IMR-90 (cell line): ENCODE data around the gene FAM76B. TPM values are rescaled to one million over a fixed set of nuclear protein-coding genes. Genes with fewer than 3 reads are reported as not detected.

ENCODE experiments used
- ATAC-seq: fragments of 200-7000 bp; cut with Tn5 transposase; 2 replicates; pipeline ENCODE4 v1.9.1; 2020; ENCODE audit warnings: low read depth, mild to moderate bottlenecking, moderate library complexity
- BruUV-seq: library from RNA; stranded (reverse); fragments of 400-500 nt; replicated peaks from 2 replicates; lab custom pipeline; 2021; lab: Mats Ljungman, UMichigan
- CTCF ChIA-PET: fragments of 300-600 bp; formaldehyde crosslinking; extraction: SDS; loops from one replicate; lab custom pipeline; 2021; ENCODE audit warnings: antibody characterized with exemption; lab: Yijun Ruan, JAX
- POLR2A ChIA-PET: fragments of 300-600 bp; sonication (Branson Sonifier 250); formaldehyde crosslinking; loops from one replicate; lab custom pipeline; 2022; ENCODE audit warnings: antibody characterized with exemption; ENCODE audit not compliant: unreplicated experiment; lab: Charles Lee
- DNase-seq: peaks from one replicate; pipeline ENCODE4 v3.0.0; 2013
- H2AFZ ChIP-seq: replicated peaks from 2 replicates; pipeline ENCODE3; 2013; ENCODE audit warnings: low read length, mild to moderate bottlenecking; ENCODE audit not compliant: poor library complexity
- H2AK5ac ChIP-seq: 2 replicates; pipeline ENCODE4 v1.6.1; 2013; ENCODE audit warnings: low read depth, low read length, inconsistent platforms
- H2AK9ac ChIP-seq: replicated peaks from 2 replicates; pipeline ENCODE3; 2013; ENCODE audit warnings: mild to moderate bottlenecking, low read depth, low read length, moderate library complexity; ENCODE audit not compliant: poor library complexity
- H2BK120ac ChIP-seq: 2 replicates; pipeline ENCODE4 v1.6.1; 2013; ENCODE audit warnings: low read depth, low read length, inconsistent platforms
- H2BK15ac ChIP-seq: 3 replicates; pipeline ENCODE4 v1.6.1; 2013; ENCODE audit warnings: low read depth, low read length, inconsistent platforms
- H2BK20ac ChIP-seq: 2 replicates; pipeline ENCODE4 v1.6.1; 2013; ENCODE audit warnings: low read depth, mild to moderate bottlenecking, inconsistent platforms, low read length, moderate library complexity
- H2BK5ac ChIP-seq: 2 replicates; pipeline ENCODE4 v1.6.1; 2013; ENCODE audit warnings: mild to moderate bottlenecking, low read depth, low read length, inconsistent platforms; ENCODE audit not compliant: poor library complexity, severe bottlenecking
- H3K14ac ChIP-seq: replicated peaks from 2 replicates; pipeline ENCODE4 v1.6.1; 2013; ENCODE audit warnings: low read depth, low read length, inconsistent platforms
- H3K18ac ChIP-seq: 2 replicates; pipeline ENCODE4 v1.6.1; 2013; ENCODE audit warnings: low read depth, low read length, control low read depth
- H3K23ac ChIP-seq: 2 replicates; pipeline ENCODE4 v1.6.1; 2013; ENCODE audit warnings: low read depth, low read length, inconsistent platforms
- H3K27ac ChIP-seq: 2 replicates; pipeline ENCODE4 v1.5.1; 2013; ENCODE audit warnings: mild to moderate bottlenecking, control low read depth, low read length; ENCODE audit not compliant: insufficient read depth
- H3K27me3 ChIP-seq: 2 replicates; pipeline ENCODE4 v1.6.1; 2013; ENCODE audit warnings: low read length; ENCODE audit not compliant: control insufficient read depth, insufficient read depth
- H3K36me3 ChIP-seq: 2 replicates; pipeline ENCODE4 v1.6.1; 2013; ENCODE audit warnings: low read length, mixed read lengths; ENCODE audit not compliant: control insufficient read depth, insufficient read depth
- H3K4ac ChIP-seq: 2 replicates; pipeline ENCODE4 v1.6.1; 2013; ENCODE audit warnings: low read depth, low read length, inconsistent platforms
- H3K4me1 ChIP-seq: 2 replicates; pipeline ENCODE4 v1.6.1; 2013; ENCODE audit warnings: low read length, mixed read lengths; ENCODE audit not compliant: control insufficient read depth, insufficient read depth
- H3K4me2 ChIP-seq: 2 replicates; pipeline ENCODE4 v1.6.1; 2013; ENCODE audit warnings: low read depth, mild to moderate bottlenecking, control low read depth, low read length, moderate library complexity
- H3K4me3 ChIP-seq: 2 replicates; pipeline ENCODE4 v1.5.1; 2013; ENCODE audit warnings: low read depth, mild to moderate bottlenecking, control low read depth, low read length, moderate library complexity; ENCODE audit not compliant: insufficient read depth
- H3K56ac ChIP-seq: 2 replicates; pipeline ENCODE4 v1.6.1; 2013; ENCODE audit warnings: low read length, inconsistent platforms; ENCODE audit not compliant: insufficient read depth; ENCODE audit errors: extremely low read depth
- H3K79me1 ChIP-seq, 2 experiments: 2 replicates each; pipeline ENCODE4 v1.6.1; 2013; ENCODE audit warnings: low read length in 2 of 2, inconsistent platforms in 1 of 2, low read depth in 1 of 2
- H3K9ac ChIP-seq: 2 replicates; pipeline ENCODE4 v1.6.1; 2013; ENCODE audit warnings: low read depth, low read length, control low read depth
- H3K9me1 ChIP-seq: 2 replicates; pipeline ENCODE4 v1.6.1; 2013; ENCODE audit warnings: low read length, inconsistent platforms; ENCODE audit not compliant: insufficient read depth
- H3K9me3 ChIP-seq: 2 replicates; pipeline ENCODE4 v1.6.1; 2013; ENCODE audit warnings: low read length; ENCODE audit not compliant: control insufficient read depth, insufficient read depth
- H4K20me1 ChIP-seq: 2 replicates; pipeline ENCODE4 v1.6.1; 2013; ENCODE audit warnings: low read length, inconsistent platforms; ENCODE audit not compliant: insufficient read depth
- H4K5ac ChIP-seq: 2 replicates; pipeline ENCODE4 v1.6.1; 2013; ENCODE audit warnings: mild to moderate bottlenecking, low read depth, low read length, control low read depth
- H4K8ac ChIP-seq, 2 experiments: 2 replicates each; pipeline ENCODE4 v1.6.1; 2013; ENCODE audit warnings: low read depth in 2 of 2, low read length in 2 of 2, control low read depth in 1 of 2, inconsistent platforms in 1 of 2
- H4K91ac ChIP-seq: 2 replicates; pipeline ENCODE4 v1.6.1; 2013; ENCODE audit warnings: low read depth, low read length, inconsistent platforms; ENCODE audit not compliant: insufficient read depth
- BHLHE40 ChIP-seq: fragments of 150-350 bp; IDR thresholded peaks from 2 replicates; pipeline ENCODE4 v1.6.1; 2016; ENCODE audit warnings: mild to moderate bottlenecking, low read depth, low read length
- CHD1 ChIP-seq: IDR thresholded peaks from 2 replicates; pipeline ENCODE4 v1.6.1; 2012; ENCODE audit warnings: low read depth, low read length, improper control_type of control experiment
- FOS ChIP-seq: fragments of 150-350 bp; IDR thresholded peaks from 2 replicates; pipeline ENCODE4 v1.6.1; 2016; ENCODE audit warnings: low read depth, low read length
- MAFK ChIP-seq: IDR thresholded peaks from 2 replicates; pipeline ENCODE4 v1.6.1; 2012; ENCODE audit warnings: low read depth, low read length, improper control_type of control experiment
- MAZ ChIP-seq: IDR thresholded peaks from 2 replicates; pipeline ENCODE4 v1.6.1; 2012; ENCODE audit warnings: low read depth, mild to moderate bottlenecking, low read length, improper control_type of control experiment, moderate library complexity, borderline replicate concordance
- MXI1 ChIP-seq: IDR thresholded peaks from 2 replicates; pipeline ENCODE4 v1.6.1; 2012; ENCODE audit warnings: low read depth, mild to moderate bottlenecking, low read length, moderate library complexity, borderline replicate concordance
- NFE2L2 ChIP-seq: fragments of 150-350 bp; IDR thresholded peaks from 2 replicates; pipeline ENCODE4 v1.6.1; 2016; ENCODE audit warnings: low read depth, mild to moderate bottlenecking, low read length
- POLR2A ChIP-seq: IDR thresholded peaks from 2 replicates; pipeline ENCODE4 v1.6.1; 2012; ENCODE audit warnings: mild to moderate bottlenecking, low read depth, low read length
- RCOR1 ChIP-seq: IDR thresholded peaks from 2 replicates; pipeline ENCODE4 v1.6.1; 2012; ENCODE audit warnings: mild to moderate bottlenecking, low read length, improper control_type of control experiment; ENCODE audit not compliant: insufficient replicate concordance
- RFX5 ChIP-seq: IDR thresholded peaks from 2 replicates; pipeline ENCODE4 v1.8.0; 2012; ENCODE audit warnings: low read depth, mild to moderate bottlenecking, low read length, moderate library complexity
- SMC3 ChIP-seq: fragments of 150-350 bp; IDR thresholded peaks from 2 replicates; pipeline ENCODE4 v1.6.1; 2016; ENCODE audit warnings: low read depth, mild to moderate bottlenecking, antibody characterized with exemption, low read length, moderate library complexity
- WGBS, 2 experiments: methylation state at CpG; one replicate each; pipeline versions ENCODE4 v1.1.5 to v1.1.7; 2013; ENCODE audit warnings: missing lambda C conversion rate in 2 of 2; ENCODE audit not compliant: insufficient read length in 1 of 2; ENCODE audit errors: extremely low coverage in 2 of 2; 5-methylcytosine and 5-hydroxymethylcytosine counted together
- dilution Hi-C: fragments of 300-500 bp; cut with HindIII; formaldehyde crosslinking; loops from one replicate; pipeline ENCODE4 v1.14.3; 2018; ENCODE audit warnings: low sequenced_read_pairs; ENCODE audit not compliant: unreplicated experiment
- in situ Hi-C: fragments of 300-500 bp; cut with MboI; formaldehyde crosslinking; loops from 3 replicates; pipeline ENCODE4 v1.14.3; 2019; ENCODE audit warnings: low sequenced_read_pairs, inconsistent platforms, mixed read lengths
- intact Hi-C: fragments of 100-400 bp; cut with micrococcal nuclease; formaldehyde crosslinking; loops from 2 replicates; pipeline ENCODE4 v1.10.0; 2022
- polyA plus RNA-seq, 3 experiments: library from polyadenylated mRNA; depleted of rRNA; stranded (reverse); fragments of >200 nt; gene quantifications; 2 replicates each; pipeline ENCODE4 v1.2.3, GENCODE V29; 2012; ENCODE audit warnings: low replicate concordance in 1 of 3
- total RNA-seq: library from RNA; depleted of rRNA; stranded (reverse); fragments of >200 nt; gene quantifications from 2 replicates; pipeline ENCODE4 v1.2.3, GENCODE V29; 2012
- TF ChIP-seq, protein P1 (sequence below): conservative IDR thresholded peaks from 2 replicates; pipeline ENCODE4 v1.5.1; 2012; ENCODE audit warnings: mild to moderate bottlenecking, low read depth, low read length, improper control_type of control experiment
- TF ChIP-seq, protein P2 (sequence below): fragments of 150-350 bp; IDR thresholded peaks from 2 replicates; pipeline ENCODE4 v1.6.1; 2017; ENCODE audit warnings: mild to moderate bottlenecking, antibody characterized with exemption, low read length, low read depth
- TF ChIP-seq, protein P3 (sequence below): fragments of 150-350 bp; IDR thresholded peaks from 2 replicates; pipeline ENCODE4 v1.6.1; 2016; ENCODE audit warnings: low read depth, mild to moderate bottlenecking, low read length, moderate library complexity, borderline replicate concordance

The FAM76B gene
- total and polyA plus RNA-seq, 2 of the 4 experiments (the other 2 are of a cell fraction), result 12.7 to 14.3 TPM

DNA sequence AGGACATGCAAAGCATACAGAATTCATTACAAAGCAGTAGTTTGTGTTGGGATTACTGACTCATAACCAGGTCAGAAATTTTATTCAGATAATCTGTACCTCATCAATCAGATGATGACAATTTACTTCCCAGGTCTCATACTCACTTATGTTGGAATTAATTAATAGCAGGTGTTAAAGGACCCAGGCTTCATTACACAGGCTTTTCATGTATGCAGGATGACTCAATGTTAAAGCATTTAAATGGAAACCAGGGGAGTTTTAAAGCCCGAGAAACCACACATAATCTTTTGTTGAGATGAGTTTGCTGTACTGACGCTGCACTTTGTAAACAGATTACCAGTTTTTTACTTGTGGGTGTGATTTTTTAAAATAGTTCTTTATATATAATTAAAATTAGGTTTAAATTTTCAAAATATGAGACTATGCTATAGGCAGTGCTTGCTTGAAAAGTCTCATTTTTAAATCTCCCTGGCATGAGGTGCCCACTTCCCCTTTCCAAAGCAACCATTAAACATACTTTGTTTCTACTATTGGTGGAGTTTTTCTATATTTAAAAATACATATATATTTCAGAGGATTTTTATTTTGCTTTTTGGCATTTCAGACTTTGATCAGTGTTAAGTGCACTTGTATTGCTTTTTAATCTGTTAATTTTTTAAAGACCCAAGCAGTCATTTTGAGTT, 41.8 kb upstream of the FAM76B start:
- CTCF ChIA-PET, result no interaction called here
- dilution Hi-C loops (no loop called here), intact Hi-C loops (loop anchor here (5.0 kb wide), 1 partner anchor 406 kb away; no protein-coding TSS in a partner anchor), in situ Hi-C loops (no loop called here)
- H3K18ac ChIP-seq, result peak overlapping the region; percentile 79; the same call in 1 of the 2 replicates
- peaks cover 6% of the 10 kb centered on the region for H3K9me1 ChIP-seq
- peak overlapping the region; percentile 88 for H2BK5ac ChIP-seq
- H3K4me1 ChIP-seq, result peaks cover 16% of the 10 kb centered on the region
- peak overlapping the region; percentile 61; the same call in 1 of the 2 replicates for H3K4me2 ChIP-seq
- H2BK120ac ChIP-seq, result no peak overlapping the region
- no peak overlapping the region for H3K27ac ChIP-seq
- H3K14ac ChIP-seq, result no peak overlapping the region
- no peak overlapping the region for H2AK5ac ChIP-seq
- H3K9ac ChIP-seq, result no peak overlapping the region
- no peak overlapping the region; the same call in 1 of the 2 replicates for H4K5ac ChIP-seq
- no peak overlapping the region for H2AFZ ChIP-seq
- no peak overlapping the region; a peak in 1 of 4 replicates for H4K8ac ChIP-seq
- no peak overlapping the region for H3K23ac ChIP-seq
- peak; percentile 40; the same call in 1 of the 2 replicates for ATAC-seq
- POLR2A ChIA-PET, result no interaction called here
- no peaks in the 10 kb centered on the region for H3K27me3 ChIP-seq
- H3K56ac ChIP-seq, result no peak overlapping the region
- no peak overlapping the region for H3K4me3 ChIP-seq
- H2AK9ac ChIP-seq, result no peak overlapping the region
- no CpG with 5 or more reads among the region's 2 CpGs for WGBS, 2 experiments
- no peak overlapping the region for H2BK20ac ChIP-seq
- peaks cover 11% of the 10 kb centered on the region for H3K36me3 ChIP-seq
- H3K9me3 ChIP-seq, result no peaks in the 10 kb centered on the region
- peak; percentile 96 for DNase-seq
- BruUV-seq, result TSS peak; percentile 67
- peaks cover 2 to 7% of the 10 kb centered on the region in 2 experiments; a peak in 1 of 4 replicates for H3K79me1 ChIP-seq
- no peak overlapping the region for H4K91ac ChIP-seq
- peaks cover 3% of the 10 kb centered on the region; the same call in 1 of the 2 replicates for H4K20me1 ChIP-seq
- H3K4ac ChIP-seq, result no peak overlapping the region
- no peak overlapping the region for H2BK15ac ChIP-seq
- TF ChIP-seq CHD1 (no peak), SMC3 (no peak), RCOR1 (no peak), RFX5 (no peak), BHLHE40 (peak; percentile 10; the same call in 1 of the 2 replicates), NFE2L2 (peak; percentile 30; the same call in 1 of the 2 replicates), FOS (peak; percentile 85), MAFK (peak; percentile 53; the same call in 1 of the 2 replicates), POLR2A (no peak), MXI1 (no peak), MAZ (no peak)
- TF ChIP-seq, protein P1, sequence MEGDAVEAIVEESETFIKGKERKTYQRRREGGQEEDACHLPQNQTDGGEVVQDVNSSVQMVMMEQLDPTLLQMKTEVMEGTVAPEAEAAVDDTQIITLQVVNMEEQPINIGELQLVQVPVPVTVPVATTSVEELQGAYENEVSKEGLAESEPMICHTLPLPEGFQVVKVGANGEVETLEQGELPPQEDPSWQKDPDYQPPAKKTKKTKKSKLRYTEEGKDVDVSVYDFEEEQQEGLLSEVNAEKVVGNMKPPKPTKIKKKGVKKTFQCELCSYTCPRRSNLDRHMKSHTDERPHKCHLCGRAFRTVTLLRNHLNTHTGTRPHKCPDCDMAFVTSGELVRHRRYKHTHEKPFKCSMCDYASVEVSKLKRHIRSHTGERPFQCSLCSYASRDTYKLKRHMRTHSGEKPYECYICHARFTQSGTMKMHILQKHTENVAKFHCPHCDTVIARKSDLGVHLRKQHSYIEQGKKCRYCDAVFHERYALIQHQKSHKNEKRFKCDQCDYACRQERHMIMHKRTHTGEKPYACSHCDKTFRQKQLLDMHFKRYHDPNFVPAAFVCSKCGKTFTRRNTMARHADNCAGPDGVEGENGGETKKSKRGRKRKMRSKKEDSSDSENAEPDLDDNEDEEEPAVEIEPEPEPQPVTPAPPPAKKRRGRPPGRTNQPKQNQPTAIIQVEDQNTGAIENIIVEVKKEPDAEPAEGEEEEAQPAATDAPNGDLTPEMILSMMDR, result no peak
- TF ChIP-seq, protein P2, sequence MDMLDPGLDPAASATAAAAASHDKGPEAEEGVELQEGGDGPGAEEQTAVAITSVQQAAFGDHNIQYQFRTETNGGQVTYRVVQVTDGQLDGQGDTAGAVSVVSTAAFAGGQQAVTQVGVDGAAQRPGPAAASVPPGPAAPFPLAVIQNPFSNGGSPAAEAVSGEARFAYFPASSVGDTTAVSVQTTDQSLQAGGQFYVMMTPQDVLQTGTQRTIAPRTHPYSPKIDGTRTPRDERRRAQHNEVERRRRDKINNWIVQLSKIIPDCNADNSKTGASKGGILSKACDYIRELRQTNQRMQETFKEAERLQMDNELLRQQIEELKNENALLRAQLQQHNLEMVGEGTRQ, result no peak
- TF ChIP-seq, protein P3, sequence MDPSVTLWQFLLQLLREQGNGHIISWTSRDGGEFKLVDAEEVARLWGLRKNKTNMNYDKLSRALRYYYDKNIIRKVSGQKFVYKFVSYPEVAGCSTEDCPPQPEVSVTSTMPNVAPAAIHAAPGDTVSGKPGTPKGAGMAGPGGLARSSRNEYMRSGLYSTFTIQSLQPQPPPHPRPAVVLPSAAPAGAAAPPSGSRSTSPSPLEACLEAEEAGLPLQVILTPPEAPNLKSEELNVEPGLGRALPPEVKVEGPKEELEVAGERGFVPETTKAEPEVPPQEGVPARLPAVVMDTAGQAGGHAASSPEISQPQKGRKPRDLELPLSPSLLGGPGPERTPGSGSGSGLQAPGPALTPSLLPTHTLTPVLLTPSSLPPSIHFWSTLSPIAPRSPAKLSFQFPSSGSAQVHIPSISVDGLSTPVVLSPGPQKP, result no peak
